Measurements from ENCODE around the gene USP2.
A peak's percentile ranks its signal among the peaks of the same experiment; 100 is the strongest.

Gene USP2

DNA sequence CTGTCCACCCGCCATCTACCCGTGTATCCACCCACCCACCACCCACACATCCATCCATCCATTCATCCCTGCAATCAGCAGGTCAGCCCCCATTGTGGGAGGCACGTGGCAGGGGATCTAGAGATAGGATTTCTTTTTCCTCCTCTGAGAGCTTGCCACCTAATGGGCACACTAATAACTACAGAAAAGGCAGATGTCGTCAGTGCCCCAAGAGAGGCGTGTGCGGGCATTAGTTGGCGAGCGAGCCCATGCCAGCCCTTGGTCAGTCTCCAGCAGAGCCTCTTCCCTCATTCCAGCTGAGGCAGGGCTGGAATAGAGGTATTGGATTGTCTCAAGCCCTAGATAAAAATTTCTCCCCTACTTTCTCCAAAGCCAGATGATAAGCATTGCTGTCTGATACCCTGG lies 9.7 kb downstream of the USP2 start:
- no peak overlapping the region for H3K4me3 ChIP-seq (ENCODE audit: low read depth in 1 of 2, low read length in 2 of 2)
- H3K36me3 ChIP-seq (ENCODE audit: control insufficient read depth in 1 of 2, insufficient read depth in 2 of 2, low read length in 2 of 2) = no peaks in the 10 kb centered on the region
- no peaks in the 10 kb centered on the region for H3K27me3 ChIP-seq (ENCODE audit: control insufficient read depth in 1 of 2, insufficient read depth in 2 of 2, low read length in 2 of 2)
- H3K9ac ChIP-seq (ENCODE audit: low read depth in 1 of 2, low read length in 2 of 2) = peak overlapping the region in 1 of 2 donors; percentile 57
- H3K27ac ChIP-seq (ENCODE audit: low read depth, low read length) = no peak overlapping the region
- peaks cover 53 to 54% of the 10 kb centered on the region in 2 donors for H3K4me1 ChIP-seq (ENCODE audit: control insufficient read depth in 1 of 2, insufficient read depth in 2 of 2, low read length in 2 of 2)
- no peaks in the 10 kb centered on the region for H3K9me3 ChIP-seq (ENCODE audit: control insufficient read depth in 1 of 2, low read length in 2 of 2)

DNA sequence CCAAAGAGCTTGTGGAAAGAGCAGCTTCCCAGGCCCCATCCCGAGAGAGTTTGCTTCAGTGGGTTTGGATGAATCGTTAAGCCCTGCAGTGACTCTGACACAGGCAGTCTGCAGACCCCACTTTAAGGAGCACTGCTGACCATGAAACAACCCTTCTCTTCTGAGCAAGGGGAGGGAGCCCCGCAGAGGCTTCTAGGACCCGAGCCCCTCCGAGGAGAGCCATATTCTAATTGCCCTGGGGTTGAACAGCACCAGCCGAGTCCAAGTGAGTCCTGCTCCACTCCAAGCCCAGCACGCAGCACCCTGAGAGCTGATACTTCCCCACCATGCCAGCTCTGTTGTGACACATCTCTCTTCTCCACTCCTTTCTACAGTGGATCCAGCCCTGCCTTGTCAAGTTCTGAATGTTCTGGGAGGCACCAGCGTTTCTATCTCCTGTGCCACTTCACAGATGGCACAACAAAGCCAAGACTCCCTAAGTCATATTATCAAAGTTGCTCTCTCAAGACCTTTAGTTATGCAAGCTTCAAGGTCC lies 10.4 kb downstream of the USP2 start:
- Histone ChIP-seq H3K27me3 (ENCODE audit: control insufficient read depth in 1 of 2, insufficient read depth in 2 of 2, low read length in 2 of 2) (no peaks in the 10 kb centered on the region), H3K4me1 (ENCODE audit: control insufficient read depth in 1 of 2, insufficient read depth in 2 of 2, low read length in 2 of 2) (peaks cover 60% of the 10 kb centered on the region in 2 donors), H3K27ac (ENCODE audit: low read depth, low read length) (peak overlapping the region; percentile 59), H3K9me3 (ENCODE audit: control insufficient read depth in 1 of 2, low read length in 2 of 2) (no peaks in the 10 kb centered on the region), H3K4me3 (ENCODE audit: low read depth in 1 of 2, low read length in 2 of 2) (peak overlapping the region in 1 of 2 donors; percentile 20), H3K36me3 (ENCODE audit: control insufficient read depth in 1 of 2, insufficient read depth in 2 of 2, low read length in 2 of 2) (no peaks in the 10 kb centered on the region), H3K9ac (ENCODE audit: low read depth in 1 of 2, low read length in 2 of 2) (peak overlapping the region; percentile 53 to 57)

DNA sequence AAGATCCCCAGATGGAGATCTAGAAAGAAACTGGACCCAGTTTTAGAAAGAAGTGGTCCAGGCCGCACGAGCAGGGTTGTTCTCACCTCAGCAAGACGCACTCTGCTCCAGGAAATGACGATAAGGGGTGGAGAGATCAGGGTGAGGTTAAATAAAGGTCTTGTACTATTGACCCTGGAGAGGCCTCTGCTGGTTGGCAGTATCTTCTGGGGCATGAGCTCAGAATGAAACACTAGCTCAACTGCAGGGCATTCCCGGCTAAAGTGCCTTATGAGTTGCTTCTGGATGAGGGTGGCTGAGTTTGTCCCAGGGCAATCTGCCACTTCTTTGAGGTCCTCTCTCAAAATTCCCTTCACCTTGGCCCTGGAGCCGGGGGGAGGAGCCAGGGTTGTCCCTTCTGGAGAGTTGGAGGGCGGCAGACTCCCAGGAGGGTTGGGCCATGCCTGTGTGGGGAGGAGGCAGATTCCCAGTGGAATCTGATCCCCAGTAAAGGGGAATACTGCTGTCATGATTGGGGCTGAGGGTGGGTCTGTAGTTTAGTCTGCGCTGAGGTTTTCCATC lies 10.9 kb downstream of the USP2 start:
- H3K9ac ChIP-seq (ENCODE audit: low read depth in 1 of 2, low read length in 2 of 2) = peak overlapping the region; percentile 53 to 57
- peaks cover 61 to 62% of the 10 kb centered on the region in 2 donors for H3K4me1 ChIP-seq (ENCODE audit: control insufficient read depth in 1 of 2, insufficient read depth in 2 of 2, low read length in 2 of 2)
- no peaks in the 10 kb centered on the region for H3K36me3 ChIP-seq (ENCODE audit: control insufficient read depth in 1 of 2, insufficient read depth in 2 of 2, low read length in 2 of 2)
- H3K4me3 ChIP-seq (ENCODE audit: low read depth in 1 of 2, low read length in 2 of 2) = peak overlapping the region in 1 of 2 donors; percentile 20
- H3K9me3 ChIP-seq (ENCODE audit: control insufficient read depth in 1 of 2, low read length in 2 of 2) = no peaks in the 10 kb centered on the region
- peak overlapping the region; percentile 83 for H3K27ac ChIP-seq (ENCODE audit: low read depth, low read length)
- peaks cover 0 to under 1% of the 10 kb centered on the region in 2 donors for H3K27me3 ChIP-seq (ENCODE audit: control insufficient read depth in 1 of 2, insufficient read depth in 2 of 2, low read length in 2 of 2)

DNA sequence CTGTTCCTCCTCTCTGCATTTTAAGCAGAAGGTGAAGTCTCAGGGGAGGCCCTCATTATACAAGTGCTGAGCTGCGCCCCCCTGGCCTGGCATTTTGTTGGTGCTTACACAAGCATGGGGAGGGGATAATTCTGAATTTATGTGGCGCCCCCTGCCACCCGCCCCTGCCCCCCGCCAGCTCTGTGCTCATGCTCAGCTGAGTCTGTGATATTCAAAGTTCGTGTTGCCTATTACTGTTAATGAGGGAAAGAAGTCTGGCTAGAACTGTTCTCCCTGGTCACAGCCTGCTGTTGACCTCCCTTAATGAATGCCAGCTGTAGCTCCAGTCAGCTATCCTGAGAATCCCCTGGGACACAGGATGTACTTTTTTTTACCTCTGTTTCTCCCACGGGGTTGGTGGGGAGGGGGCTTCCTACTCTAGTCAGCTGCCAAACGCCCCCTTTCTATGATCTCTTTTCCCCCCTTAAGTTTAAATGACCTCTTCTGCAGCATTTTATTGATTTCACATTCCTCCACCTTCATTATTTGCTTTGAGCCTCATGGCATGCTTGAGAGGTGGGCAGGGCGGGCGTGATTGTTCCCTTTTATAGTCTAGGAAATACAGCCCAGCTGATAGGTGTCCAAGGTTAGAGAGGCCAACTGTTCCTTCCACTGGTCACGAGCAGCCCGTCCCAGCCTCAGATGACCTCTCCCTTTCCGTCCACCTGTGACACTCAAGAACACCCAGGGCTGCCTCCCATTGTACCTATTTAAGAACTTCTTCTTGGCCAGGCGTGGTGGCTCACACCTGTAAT lies 12.2 kb downstream of the USP2 start:
- Histone ChIP-seq H3K4me1 (ENCODE audit: control insufficient read depth in 1 of 2, insufficient read depth in 2 of 2, low read length in 2 of 2) (peaks cover 71 to 75% of the 10 kb centered on the region in 2 donors), H3K4me3 (ENCODE audit: low read depth in 1 of 2, low read length in 2 of 2) (peak overlapping the region; percentile 27 to 33), H3K27me3 (ENCODE audit: control insufficient read depth in 1 of 2, insufficient read depth in 2 of 2, low read length in 2 of 2) (peaks cover 7 to 13% of the 10 kb centered on the region in 2 donors), H3K27ac (ENCODE audit: low read depth, low read length) (peak overlapping the region; percentile 83), H3K36me3 (ENCODE audit: control insufficient read depth in 1 of 2, insufficient read depth in 2 of 2, low read length in 2 of 2) (no peaks in the 10 kb centered on the region), H3K9me3 (ENCODE audit: control insufficient read depth in 1 of 2, low read length in 2 of 2) (no peaks in the 10 kb centered on the region), H3K9ac (ENCODE audit: low read depth in 1 of 2, low read length in 2 of 2) (peak overlapping the region; percentile 21 to 73)

DNA sequence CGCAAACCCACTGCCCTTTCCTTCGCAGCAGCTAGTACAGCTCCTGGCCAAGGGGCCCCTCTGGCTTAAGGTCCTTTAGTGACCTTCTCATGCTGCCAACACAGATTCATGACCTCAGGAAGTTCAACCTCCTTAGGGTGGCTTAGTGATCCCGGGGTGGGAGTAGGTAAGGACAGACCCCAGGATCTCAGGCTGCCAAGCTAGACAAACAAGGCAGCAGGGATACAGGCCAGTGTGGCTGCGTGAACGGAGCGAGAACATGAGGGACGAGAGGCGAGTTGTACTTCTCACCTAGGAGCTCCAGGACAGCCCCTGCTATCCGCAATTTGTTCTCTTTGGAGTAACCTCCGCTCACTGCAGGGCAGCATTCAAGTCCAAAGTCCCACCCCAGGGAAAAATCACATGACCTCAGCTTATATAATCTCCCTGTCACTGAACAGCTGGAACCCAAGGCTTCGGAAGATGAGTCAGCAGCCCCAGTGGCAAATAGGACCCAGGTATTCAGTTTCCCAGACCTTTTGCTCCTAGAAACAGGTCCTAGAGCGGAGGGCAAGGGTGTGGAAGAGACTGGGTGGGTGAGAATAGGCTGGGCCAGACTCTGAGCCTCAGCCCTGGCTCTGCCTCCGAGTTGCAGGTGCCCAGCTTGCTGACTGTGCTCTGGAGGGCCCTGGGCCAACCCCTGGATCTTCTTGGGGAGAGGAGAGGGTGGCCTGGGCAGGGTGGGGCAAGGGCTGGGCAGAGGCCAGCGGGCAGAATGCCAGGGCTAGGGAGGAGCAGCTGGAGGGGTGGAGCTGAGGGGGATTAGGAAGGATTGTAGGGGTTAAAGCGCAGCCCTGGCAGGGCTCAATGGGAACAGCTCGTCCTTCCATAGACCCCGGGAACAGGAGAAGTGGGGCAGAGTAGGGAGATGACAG lies 13.1 kb downstream of the USP2 start:
- H3K27ac ChIP-seq (ENCODE audit: low read depth, low read length) = peak overlapping the region; percentile 83
- peak overlapping the region; percentile 63 to 73 for H3K9ac ChIP-seq (ENCODE audit: low read depth in 1 of 2, low read length in 2 of 2)
- no peaks in the 10 kb centered on the region for H3K9me3 ChIP-seq (ENCODE audit: control insufficient read depth in 1 of 2, low read length in 2 of 2)
- peaks cover 8 to 13% of the 10 kb centered on the region in 2 donors for H3K27me3 ChIP-seq (ENCODE audit: control insufficient read depth in 1 of 2, insufficient read depth in 2 of 2, low read length in 2 of 2)
- no peaks in the 10 kb centered on the region for H3K36me3 ChIP-seq (ENCODE audit: control insufficient read depth in 1 of 2, insufficient read depth in 2 of 2, low read length in 2 of 2)
- H3K4me1 ChIP-seq (ENCODE audit: control insufficient read depth in 1 of 2, insufficient read depth in 2 of 2, low read length in 2 of 2) = peaks cover 74 to 76% of the 10 kb centered on the region in 2 donors
- peak overlapping the region; percentile 27 to 46 for H3K4me3 ChIP-seq (ENCODE audit: low read depth in 1 of 2, low read length in 2 of 2)

DNA sequence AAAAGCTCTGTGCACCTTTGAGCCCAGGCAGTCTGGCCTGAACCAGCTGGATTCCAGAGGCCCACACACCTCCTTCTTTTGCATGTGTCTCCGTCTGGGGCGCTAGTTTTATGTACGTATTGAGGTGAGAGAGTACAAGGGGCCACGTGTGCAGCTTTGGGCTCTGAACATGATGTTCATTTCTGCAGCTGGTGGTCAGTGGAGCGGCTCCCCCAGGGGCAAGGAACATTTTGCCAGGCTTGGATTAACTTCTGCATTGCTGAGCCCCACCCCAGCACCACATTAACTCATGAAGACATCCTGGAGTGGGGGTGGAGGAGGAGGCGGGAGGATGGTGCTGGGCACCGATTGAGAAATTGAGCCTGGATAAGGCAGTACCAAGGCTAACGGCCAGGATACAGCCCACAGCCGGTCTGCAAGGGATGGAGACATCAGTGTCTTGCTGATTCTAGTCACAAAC lies 13.8 kb downstream of the USP2 start:
- Histone ChIP-seq H3K27ac (ENCODE audit: low read depth, low read length) (peak overlapping the region; percentile 83), H3K36me3 (ENCODE audit: control insufficient read depth in 1 of 2, insufficient read depth in 2 of 2, low read length in 2 of 2) (no peaks in the 10 kb centered on the region), H3K9me3 (ENCODE audit: control insufficient read depth in 1 of 2, low read length in 2 of 2) (no peaks in the 10 kb centered on the region), H3K4me1 (ENCODE audit: control insufficient read depth in 1 of 2, insufficient read depth in 2 of 2, low read length in 2 of 2) (peaks cover 75 to 83% of the 10 kb centered on the region in 2 donors), H3K9ac (ENCODE audit: low read depth in 1 of 2, low read length in 2 of 2) (peak overlapping the region; percentile 38 to 63), H3K27me3 (ENCODE audit: control insufficient read depth in 1 of 2, insufficient read depth in 2 of 2, low read length in 2 of 2) (peaks cover 11 to 13% of the 10 kb centered on the region in 2 donors), H3K4me3 (ENCODE audit: low read depth in 1 of 2, low read length in 2 of 2) (peak overlapping the region; percentile 27 to 46)

DNA sequence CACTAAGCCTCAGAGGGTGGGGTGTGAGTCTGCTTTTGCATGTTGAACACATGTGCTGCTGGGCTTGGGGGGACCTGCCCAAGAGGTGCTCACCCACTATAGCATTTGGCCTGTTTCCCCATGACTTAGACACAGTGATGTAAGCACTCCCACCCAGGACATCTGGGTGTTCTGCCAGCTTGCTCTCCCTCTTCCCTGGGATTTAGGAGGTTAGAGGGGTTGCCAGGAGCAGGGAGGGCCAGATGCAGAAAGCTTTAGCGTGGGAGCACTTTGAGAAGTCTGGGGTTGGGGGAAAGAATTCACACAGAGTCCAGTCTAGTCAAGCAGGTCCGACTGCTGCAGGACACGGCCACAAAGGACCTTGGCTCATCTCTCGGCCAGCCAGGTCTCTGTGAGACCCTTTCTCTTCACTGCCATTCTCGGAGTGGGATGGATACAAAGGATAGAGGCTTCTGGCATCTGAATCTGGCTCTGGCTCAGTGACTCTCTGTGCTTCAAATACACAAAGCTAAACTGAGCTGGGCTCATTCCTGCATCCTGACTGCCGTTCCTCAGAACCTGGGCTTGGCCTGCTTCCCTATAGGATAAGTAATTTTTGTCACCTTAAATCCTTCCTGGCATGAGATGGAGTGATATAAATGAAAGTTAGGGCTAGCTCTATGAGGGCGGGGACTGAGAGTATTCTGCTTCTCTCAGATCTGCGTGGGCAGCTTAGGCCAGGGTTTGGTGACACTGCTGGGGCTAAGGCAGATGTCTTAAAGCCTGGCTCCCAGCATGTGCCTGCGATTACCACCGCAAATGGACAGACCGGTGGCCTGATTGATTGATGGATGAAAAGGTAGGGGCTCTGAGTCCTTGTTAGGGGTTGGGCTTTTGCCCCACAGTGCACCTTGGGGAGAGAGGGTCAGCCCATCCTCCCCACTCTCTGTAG lies 14.5 kb downstream of the USP2 start:
- Histone ChIP-seq H3K4me1 (ENCODE audit: control insufficient read depth in 1 of 2, insufficient read depth in 2 of 2, low read length in 2 of 2) (peaks cover 81 to 86% of the 10 kb centered on the region in 2 donors), H3K27me3 (ENCODE audit: control insufficient read depth in 1 of 2, insufficient read depth in 2 of 2, low read length in 2 of 2) (peaks cover 11 to 13% of the 10 kb centered on the region in 2 donors), H3K36me3 (ENCODE audit: control insufficient read depth in 1 of 2, insufficient read depth in 2 of 2, low read length in 2 of 2) (no peaks in the 10 kb centered on the region), H3K9me3 (ENCODE audit: control insufficient read depth in 1 of 2, low read length in 2 of 2) (no peaks in the 10 kb centered on the region), H3K27ac (ENCODE audit: low read depth, low read length) (peak overlapping the region; percentile 46), H3K4me3 (ENCODE audit: low read depth in 1 of 2, low read length in 2 of 2) (peak overlapping the region in 1 of 2 donors; percentile 27), H3K9ac (ENCODE audit: low read depth in 1 of 2, low read length in 2 of 2) (peak overlapping the region in 1 of 2 donors; percentile 38)

DNA sequence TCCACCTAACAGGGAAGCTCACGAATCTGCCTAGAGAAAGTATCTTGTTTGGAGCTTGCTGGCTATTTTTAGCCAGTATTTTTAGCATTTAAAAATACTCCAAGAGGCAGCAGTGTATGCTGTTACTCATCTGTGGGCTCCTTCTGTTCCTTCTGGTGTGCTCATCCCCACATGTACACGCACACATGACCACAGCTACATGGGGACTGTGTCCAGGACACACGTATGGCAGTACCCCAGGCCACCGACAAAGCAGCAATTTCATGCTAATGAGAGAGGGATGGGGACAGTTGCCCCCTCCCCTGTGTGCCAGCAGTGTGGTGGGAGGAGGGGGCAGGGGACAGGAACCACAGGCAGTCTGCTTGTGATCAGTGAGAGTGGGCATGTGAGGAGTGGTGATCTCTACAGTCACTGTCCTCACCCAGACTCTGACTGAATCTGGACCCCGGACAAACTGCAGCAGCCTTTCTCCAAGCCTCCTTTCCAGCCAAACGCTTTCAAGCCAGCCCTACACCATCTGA lies 16.4 kb downstream of the USP2 start:
- H3K4me3 ChIP-seq (ENCODE audit: low read depth in 1 of 2, low read length in 2 of 2) = peak overlapping the region in 1 of 2 donors; percentile 21
- H3K27me3 ChIP-seq (ENCODE audit: control insufficient read depth in 1 of 2, insufficient read depth in 2 of 2, low read length in 2 of 2) = peaks cover 11 to 13% of the 10 kb centered on the region in 2 donors
- peaks cover 0 to under 1% of the 10 kb centered on the region in 2 donors for H3K36me3 ChIP-seq (ENCODE audit: control insufficient read depth in 1 of 2, insufficient read depth in 2 of 2, low read length in 2 of 2)
- peak overlapping the region in 1 of 2 donors; percentile 25 for H3K9ac ChIP-seq (ENCODE audit: low read depth in 1 of 2, low read length in 2 of 2)
- H3K4me1 ChIP-seq (ENCODE audit: control insufficient read depth in 1 of 2, insufficient read depth in 2 of 2, low read length in 2 of 2) = peaks cover 76 to 77% of the 10 kb centered on the region in 2 donors
- peak overlapping the region; percentile 53 for H3K27ac ChIP-seq (ENCODE audit: low read depth, low read length)
- H3K9me3 ChIP-seq (ENCODE audit: control insufficient read depth in 1 of 2, low read length in 2 of 2) = no peaks in the 10 kb centered on the region

All from duodenal mucosa (tissue), 2 donors.